NCI-H82 treated with DMSO at 0.1 percent for 48 hours (cell line): Measurements from ENCODE around the gene GRIK4.

Experiments used
- DNase-seq: peaks from one replicate; lab custom pipeline; 2025; ENCODE audit not compliant: unreplicated experiment; lab: John Stamatoyannopoulos, UW

Gene GRIK4

DNA sequence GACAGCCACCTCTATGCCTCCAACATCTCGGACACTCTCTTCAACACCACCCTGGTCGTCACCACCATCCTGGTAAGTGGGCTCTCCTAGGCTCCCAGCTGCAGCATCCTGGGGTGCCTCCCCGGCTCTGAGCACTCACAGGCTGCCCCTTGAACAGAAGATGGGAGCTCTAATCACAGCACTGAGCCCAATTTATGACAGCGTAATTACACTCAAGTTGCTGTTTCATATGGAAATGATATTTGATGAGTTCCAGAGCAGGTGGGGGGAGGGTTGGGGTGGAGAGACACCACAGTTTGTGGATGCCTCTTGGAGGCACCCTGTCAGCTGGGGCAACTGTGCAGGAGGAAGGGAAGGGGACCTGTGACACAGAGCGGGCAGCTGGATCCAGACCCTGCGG lies 387.0 kb downstream of the GRIK4 start:
- DNase-seq, result no peak

- no peak for DNase-seq
Observed at GRCh38 chr11:120899720-120900119, 388.2 kb downstream of the GRIK4 start.

GRCh38 chr11:120900643-120901042 lies 389.1 kb downstream of the GRIK4 start:
- no peak for DNase-seq

- no peak for DNase-seq
Observed at GRCh38 chr11:120903686-120904085, 392.1 kb downstream of the GRIK4 start.

GRCh38 chr11:120904116-120904515 lies 392.6 kb downstream of the GRIK4 start:
- DNase-seq, result no peak

- no peak for DNase-seq
Observed at GRCh38 chr11:120906766-120907165, 395.2 kb downstream of the GRIK4 start.

DNA sequence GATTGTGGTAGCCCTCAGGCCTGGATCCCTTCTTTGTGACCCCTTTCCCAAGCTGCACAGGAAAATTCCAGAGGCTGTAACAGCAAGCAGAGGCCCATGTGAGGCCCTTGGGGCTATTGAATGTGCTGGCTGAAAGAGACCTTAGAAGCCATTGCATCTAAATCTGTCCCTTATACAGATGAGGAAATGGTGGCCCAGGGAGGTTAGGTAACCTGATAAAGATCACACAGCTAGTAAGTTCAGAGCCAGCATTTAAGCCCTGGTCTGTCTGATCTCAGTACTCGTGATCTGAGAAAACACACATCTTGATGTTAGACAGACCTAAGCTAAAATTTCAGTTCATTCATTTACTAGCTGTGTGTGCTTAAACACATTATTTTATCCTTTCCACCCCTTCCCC lies 396.4 kb downstream of the GRIK4 start:
- no peak for DNase-seq

GRCh38 chr11:120908461-120909181 lies 397.1 kb downstream of the GRIK4 start:
- DNase-seq, result no peak

DNA sequence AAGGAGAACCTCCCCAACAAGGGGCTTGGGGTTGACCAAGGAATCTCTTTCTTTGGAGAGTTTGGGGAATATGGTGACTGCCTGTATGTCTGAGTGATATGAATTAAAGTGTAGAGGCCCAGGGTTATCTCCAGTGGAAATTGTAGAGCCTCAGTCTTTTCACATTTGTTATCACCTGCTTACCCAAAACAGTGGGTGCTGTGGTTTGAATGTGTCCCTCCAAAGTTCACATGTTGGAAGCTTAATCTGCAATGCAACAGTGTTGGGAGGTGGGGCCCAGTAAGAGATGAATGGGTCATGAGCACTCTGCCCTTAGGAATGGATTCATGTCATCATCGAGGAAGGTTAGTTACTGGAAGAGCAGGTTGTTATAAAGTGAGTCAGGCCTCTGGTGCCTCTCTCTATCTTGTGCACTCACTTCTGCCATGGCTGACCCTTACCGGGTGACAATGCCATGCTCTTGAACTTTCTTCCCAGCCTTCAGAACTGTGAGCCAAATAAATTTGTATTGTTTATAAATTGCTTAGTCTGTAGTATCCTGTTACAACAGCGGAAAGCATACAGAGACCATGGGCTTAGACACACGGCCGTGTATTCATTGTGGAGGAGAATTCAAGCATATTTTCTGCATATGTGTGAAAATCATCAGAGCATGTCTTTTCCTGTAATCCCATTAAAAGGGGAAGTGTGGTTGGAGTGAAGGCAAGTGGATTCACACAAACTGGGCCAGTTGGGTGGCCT lies 398.3 kb downstream of the GRIK4 start:
- no peak for DNase-seq

DNA sequence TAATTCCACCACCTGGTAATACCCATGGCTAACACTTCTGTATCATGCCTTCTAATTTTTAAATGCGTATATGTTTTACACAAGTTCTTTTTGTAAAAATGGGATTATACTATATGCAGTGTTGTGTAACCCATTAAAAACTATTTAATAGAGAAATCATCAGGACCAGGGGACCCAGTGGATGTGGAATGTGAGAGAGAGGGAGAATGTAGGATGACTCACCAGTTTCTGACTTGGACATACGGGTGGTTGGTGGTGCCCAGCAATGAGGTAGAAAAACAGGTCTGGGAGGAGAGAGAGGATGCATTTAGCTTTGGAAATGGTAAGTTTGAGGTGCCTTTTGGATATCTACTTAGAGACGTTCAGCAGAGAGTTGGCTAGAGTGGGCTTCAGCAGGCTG lies 400.4 kb downstream of the GRIK4 start:
- DNase-seq, result no peak

DNA sequence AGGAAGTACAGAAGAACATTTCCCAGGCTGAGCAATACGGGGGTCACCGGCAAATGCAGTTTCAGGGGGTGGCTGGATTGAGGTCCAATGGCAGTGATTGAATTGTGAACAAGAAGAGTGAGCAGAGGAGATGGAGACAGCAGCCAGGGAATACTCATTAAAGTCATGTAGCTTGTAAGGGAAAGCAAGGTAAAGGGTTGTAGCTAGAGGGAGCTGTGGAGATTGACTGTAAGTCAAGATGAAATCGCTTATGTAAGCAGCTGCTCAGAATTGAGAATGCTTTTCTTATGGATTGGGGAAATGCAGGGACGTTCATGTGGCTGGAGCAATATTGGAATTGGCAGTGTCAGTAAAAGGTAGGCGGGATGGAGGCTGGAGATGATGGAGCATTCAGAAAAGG lies 401.0 kb downstream of the GRIK4 start:
- DNase-seq, result peak; percentile 31

- no peak for DNase-seq
Observed at GRCh38 chr11:120912915-120913314, 401.4 kb downstream of the GRIK4 start.

- DNase-seq, result no peak
Observed at GRCh38 chr11:120914021-120914420, 402.5 kb downstream of the GRIK4 start.

DNA sequence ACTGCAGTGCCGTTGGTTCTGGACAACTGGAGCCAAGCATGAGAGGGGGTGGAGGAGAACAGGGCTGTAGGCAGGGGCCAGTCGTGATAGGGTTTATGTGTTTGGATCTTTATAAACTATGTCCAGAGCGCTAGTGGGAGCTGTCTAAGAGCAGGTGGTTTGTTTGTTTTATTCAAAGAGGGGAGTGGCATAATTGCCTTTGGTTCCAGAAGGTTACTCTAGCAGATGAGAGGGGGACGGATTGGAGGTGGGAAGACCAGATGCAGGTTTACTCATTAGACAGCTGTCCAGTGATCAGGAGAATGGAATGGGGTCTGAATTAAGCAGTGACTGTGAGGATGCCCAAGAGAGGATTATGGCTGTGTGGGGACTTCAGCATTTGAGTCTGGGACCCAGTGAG lies 403.1 kb downstream of the GRIK4 start:
- peak; percentile 14 for DNase-seq

- DNase-seq, result no peak
Observed at GRCh38 chr11:120917559-120918239, 406.2 kb downstream of the GRIK4 start.

DNA sequence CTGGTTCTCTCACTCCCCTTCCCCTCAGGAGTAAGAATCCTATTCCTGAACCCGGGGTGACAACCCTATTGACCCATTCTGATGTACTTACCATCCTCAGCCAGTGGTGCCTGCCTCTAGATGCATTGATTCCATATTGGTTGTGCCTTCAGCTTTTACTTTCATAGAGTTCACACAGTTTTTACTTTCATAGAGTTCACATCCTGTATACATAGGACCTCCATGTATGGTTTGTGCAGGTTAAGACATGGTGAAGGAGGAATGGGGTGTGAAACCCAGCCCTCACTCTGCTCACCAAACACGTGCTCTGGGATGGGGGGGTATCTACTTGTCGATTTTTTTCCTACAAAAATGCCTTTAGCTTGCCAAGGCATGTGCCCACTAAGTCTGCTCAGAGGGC lies 406.7 kb downstream of the GRIK4 start:
- no peak for DNase-seq

- no peak for DNase-seq
Observed at GRCh38 chr11:120919045-120919444, 407.5 kb downstream of the GRIK4 start.

DNA sequence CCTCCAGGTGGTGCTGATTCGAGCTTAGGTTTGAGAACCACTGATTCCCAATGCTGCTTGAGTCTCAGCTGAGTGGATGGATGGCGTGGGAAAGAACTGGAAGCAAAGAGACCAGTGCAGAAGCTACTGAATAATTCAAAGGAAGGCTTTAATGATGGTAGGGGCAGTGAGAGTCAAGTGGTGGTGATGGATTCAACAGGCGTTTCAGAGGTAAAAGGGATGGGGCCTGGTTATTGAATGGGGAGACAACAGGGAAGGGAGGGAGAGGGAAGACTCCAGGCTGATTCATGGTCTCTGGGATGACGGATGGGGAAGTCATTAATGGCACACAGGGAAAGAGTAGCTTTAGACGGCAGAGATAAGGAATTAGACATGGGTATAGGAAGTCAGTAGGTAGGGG lies 408.0 kb downstream of the GRIK4 start:
- no peak for DNase-seq

DNA sequence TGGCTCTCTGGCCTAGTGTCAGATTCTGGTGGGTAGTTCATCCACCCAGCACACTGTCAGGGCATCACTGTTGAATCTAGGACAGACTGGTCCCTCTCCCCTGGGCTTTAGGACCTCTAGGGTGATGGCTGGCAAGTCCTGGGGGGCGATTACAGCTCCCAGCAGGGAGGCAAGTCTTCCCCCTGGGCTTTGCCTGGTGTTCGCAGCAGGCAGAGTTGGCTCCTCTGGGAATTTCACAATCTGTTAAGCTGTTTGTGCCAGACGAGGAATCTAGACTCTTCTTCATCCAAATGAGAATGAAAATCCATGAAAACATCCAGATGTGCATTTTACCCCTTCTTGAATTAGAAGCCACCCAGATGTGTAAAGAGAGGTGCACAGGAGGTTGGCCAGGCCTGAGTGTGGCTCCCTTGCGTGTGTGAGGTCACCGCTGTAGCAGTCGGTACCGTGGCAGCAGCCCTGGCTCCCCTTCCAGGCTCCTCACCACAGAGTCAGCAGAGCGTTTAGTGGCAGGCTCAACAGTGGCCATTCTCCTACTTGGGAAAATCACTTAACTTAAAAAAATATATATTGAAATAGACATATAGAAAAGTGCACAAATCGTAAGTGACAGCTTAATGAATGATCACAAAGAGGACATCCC lies 412.4 kb downstream of the GRIK4 start:
- DNase-seq, result no peak

- DNase-seq, result no peak
Observed at GRCh38 chr11:120925944-120926343, 414.4 kb downstream of the GRIK4 start.

DNA sequence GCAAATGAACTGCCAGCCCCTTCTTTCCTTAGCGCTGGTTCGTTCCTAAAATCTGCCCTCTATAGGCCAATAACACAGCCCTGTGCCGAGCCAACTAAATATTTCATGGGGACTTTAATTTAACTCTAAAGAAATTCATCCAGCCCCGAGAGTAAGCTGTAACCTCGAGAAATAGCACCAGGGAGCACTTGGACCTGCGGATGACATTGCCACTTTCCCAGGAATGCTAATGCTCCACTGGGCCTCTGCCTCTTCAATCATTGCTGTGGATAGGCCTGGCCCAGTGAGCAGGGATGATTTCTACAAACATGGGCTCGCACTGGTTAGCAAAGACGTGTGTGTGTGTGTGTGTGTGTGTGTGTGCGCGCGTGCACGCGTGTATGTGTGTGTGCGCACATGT lies 417.1 kb downstream of the GRIK4 start:
- no peak for DNase-seq

GRCh38 chr11:120929090-120929489 lies 417.5 kb downstream of the GRIK4 start:
- no peak for DNase-seq
